WI38 (cell line): ENCODE results near the gene UBE2E2.

ENCODE experiments used
- H3K4me3 ChIP-seq: 2 replicates; pipeline ENCODE4 v1.5.1; 2011; ENCODE audit warnings: low read depth, mild to moderate bottlenecking, control low read depth, low read length
- CTCF ChIP-seq: IDR thresholded peaks from 2 replicates; pipeline ENCODE4 v1.5.1; 2012; ENCODE audit warnings: low read depth, mild to moderate bottlenecking, control low read depth, low read length

UBE2E2 gene

GRCh38 chr3:23202921-23203707 lies at the start of gene UBE2E2:
UBE2E2 (plus strand) TSS chr3:23203327.
- TF ChIP-seq CTCF, result no peak

DNA sequence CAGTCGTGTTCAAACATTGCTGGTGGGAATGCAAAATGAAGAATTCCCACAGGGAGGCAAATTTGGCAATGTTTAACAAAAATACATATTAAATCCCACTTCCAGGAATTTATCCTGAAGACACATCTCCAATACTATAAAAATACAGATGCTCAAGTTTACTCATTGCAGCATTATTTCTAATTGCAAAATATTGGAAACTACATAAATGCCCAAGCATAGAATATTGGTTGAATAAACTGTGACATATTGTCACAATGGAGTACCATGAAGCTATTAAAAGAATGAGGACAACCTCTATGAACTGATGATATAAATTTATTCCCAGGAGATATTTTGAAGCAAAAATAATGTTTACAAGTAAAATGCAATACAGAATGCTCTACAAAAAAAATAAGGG lies 49.7 kb upstream of the UBE2E2 start:
- no peak overlapping the region for H3K4me3 ChIP-seq
- no peak for TF ChIP-seq CTCF

More at GRCh38 chr3:23202921-23203707, at the start of gene UBE2E2:
- peak within 1 kb of the TSS; percentile 79 for H3K4me3 ChIP-seq

DNA sequence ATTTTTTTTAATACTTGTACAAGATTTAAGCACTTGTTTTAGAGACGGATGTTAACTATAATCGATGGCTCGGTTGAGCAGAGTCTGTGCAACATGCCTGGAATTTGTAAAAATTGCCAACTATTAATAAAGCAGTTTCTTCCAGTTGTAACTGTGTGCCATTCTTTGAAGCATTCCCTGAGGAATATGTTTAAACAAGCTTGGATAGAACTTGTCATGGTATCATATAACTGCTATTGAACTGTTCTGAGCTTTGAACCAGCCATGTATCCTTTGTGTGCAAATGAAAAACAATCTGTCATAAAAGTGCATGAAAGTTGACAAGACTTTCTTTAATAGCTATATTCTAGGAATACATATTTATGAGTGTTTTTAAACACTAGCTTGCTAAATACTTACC lies 45.8 kb upstream of the UBE2E2 start:
- no peak overlapping the region for H3K4me3 ChIP-seq
- TF ChIP-seq CTCF, result no peak

DNA sequence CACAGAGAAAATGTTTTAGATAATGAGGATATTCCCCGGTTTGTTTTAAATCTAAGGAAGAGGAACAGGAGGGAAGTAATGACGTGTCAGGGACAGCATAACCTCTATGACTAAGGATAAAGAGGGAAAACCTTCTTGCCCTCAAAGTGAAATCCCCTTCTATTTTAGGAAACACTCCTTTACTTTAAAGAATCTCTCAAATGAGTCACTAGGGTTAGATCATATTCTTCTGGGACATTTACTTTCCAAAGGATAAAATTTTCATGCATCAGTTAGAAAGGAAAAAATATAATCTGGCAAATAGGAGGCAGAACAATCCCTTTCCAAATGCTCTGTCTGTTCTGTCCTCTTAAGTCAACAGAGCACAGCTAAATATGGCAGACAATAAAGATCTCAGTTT lies 43.2 kb upstream of the UBE2E2 start:
- H3K4me3 ChIP-seq, result no peak overlapping the region
- TF ChIP-seq CTCF, result no peak

DNA sequence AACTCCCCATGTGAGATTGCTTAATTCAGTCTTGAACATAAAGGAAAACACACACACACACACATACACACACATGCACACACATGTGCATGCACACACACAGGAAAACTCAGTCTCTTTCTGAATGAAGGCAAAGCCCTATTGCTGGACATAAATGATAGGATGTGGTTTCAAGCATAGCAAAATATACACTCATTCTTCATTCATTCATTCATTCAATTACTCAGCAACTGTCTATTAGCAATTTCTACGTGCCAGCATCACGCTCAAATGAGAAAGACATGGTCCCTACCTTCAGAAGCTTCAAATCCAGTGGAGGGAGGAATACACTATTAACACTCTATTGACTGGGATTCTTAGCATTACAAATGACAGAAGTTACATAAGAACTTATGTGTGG lies 41.8 kb upstream of the UBE2E2 start:
- H3K4me3 ChIP-seq, result no peak overlapping the region
- TF ChIP-seq CTCF, result no peak

DNA sequence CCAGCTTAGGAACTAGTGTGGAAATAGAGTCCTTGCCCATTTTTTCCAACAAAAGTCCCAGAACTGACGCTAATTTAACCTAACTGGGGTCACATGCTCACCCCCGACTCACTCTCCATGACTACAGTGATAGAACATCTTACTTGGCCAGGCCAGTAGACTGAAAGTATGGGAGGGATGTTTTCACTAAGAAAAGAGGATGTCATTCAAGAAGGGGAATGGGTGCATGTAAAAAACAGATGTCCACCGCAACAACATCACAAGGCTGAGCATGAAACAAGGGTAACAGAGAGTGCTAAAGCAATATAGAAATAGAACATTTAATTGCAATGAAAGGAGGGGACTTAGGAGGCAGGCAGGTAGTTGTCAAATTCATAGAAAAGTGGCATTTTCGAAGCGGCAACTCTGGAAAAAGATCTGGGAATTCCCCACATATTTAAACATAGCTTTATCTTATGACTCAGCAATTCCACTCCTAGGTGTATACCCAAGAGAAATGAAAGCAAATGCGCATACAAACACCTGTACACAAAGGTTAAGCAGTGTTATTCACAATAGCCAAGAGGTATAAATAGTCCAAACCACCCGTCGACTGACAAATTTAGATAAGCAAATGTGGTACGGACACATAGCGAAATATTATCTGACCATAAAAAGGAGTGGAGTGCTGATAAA lies 41.1 kb upstream of the UBE2E2 start:
- no peak for TF ChIP-seq CTCF
- no peak overlapping the region for H3K4me3 ChIP-seq

- no peak overlapping the region for H3K4me3 ChIP-seq
- TF ChIP-seq CTCF, result no peak
Observed at GRCh38 chr3:23162934-23163333, 40.2 kb upstream of the UBE2E2 start.
